Sigmoid colon (tissue), 4 donors: ENCODE measurements around the gene FN3KRP.

Experiments used
- CTCF ChIP-seq, 4 experiments: fragments of 450-650 bp in 3 of 4; fragments of 200-600 bp in 1 of 4; IDR thresholded peaks; one replicate each; pipeline ENCODE4 v1.5.1; 2016 to 2019; ENCODE audit warnings: antibody characterized with exemption in 4 of 4, mild to moderate bottlenecking in 3 of 4, moderate library complexity in 2 of 4
- EP300 ChIP-seq, 4 donors: sonication (generic); formaldehyde crosslinking; IDR thresholded peaks; one replicate each; pipeline ENCODE4 v1.6.1; 2017; ENCODE audit warnings: antibody characterized with exemption in 4 of 4
- POLR2A ChIP-seq, 2 donors: fragments of 450-650 bp; IDR thresholded peaks; one replicate each; pipeline ENCODE4 v1.6.1; 2016; ENCODE audit warnings: antibody characterized with exemption in 2 of 2, mild to moderate bottlenecking in 2 of 2, moderate library complexity in 2 of 2
- POLR2AphosphoS5 ChIP-seq, 4 donors: sonication (generic); formaldehyde crosslinking; IDR thresholded peaks; one replicate each; pipeline ENCODE4 v1.6.1; 2017; ENCODE audit warnings: antibody characterized with exemption in 4 of 4

DNA sequence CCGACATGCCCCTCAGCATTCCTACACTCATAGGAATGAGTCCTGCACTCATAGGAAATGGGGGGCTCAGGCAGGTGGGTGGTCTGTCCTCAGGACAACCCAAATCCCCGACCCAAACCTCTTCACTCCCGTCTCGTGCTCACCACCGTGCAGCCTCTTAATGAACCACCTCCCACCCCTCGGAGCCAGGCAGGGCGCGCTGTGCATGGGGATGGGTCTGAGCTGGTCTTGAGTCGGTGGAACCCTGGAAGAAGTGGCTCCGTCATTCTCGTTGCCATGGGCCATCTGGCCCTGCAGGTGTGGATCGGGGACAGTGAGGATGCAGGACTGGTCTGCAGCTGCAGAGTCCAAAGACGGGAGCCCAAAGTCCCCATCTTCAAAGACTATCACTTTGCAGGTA, 11.6 kb upstream of the FN3KRP start:
- no peak for TF ChIP-seq CTCF (IDR thresholded peaks at IDR 0.05)
- TF ChIP-seq POLR2A (IDR thresholded peaks at IDR 0.05) = no peak
- TF ChIP-seq POLR2AphosphoS5 (IDR thresholded peaks at IDR 0.05) = no peak
- no peak for TF ChIP-seq EP300 (IDR thresholded peaks at IDR 0.05)
